ENCODE results near the gene SOX2.

DNA sequence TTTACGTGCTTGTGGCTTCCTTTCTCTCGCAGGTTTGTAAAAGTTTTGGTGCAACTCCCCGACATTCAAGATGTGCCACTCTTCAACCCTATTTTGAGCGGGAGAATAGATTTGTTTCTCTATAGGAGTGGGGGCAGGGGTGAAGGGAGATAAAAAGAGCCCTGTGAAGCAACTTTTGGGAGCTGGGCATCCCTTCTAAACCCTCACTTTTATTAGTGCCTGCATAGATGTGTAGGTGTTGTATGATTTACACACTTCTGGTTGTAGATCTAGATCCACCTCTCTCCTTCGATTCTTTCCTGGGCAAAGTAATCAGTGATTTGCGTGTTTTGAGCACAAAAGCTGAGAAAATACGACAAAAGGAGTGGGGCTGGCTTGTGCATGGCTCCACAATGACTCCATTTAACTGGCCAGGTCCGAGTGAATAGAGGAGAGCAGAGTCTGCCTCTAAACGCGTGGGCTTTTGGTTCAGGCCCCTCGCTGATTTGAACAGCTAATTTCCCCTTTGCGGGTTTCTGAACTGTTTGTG, 17.7 kb downstream of the SOX2 start:
- TF ChIP-seq, protein P1, sequence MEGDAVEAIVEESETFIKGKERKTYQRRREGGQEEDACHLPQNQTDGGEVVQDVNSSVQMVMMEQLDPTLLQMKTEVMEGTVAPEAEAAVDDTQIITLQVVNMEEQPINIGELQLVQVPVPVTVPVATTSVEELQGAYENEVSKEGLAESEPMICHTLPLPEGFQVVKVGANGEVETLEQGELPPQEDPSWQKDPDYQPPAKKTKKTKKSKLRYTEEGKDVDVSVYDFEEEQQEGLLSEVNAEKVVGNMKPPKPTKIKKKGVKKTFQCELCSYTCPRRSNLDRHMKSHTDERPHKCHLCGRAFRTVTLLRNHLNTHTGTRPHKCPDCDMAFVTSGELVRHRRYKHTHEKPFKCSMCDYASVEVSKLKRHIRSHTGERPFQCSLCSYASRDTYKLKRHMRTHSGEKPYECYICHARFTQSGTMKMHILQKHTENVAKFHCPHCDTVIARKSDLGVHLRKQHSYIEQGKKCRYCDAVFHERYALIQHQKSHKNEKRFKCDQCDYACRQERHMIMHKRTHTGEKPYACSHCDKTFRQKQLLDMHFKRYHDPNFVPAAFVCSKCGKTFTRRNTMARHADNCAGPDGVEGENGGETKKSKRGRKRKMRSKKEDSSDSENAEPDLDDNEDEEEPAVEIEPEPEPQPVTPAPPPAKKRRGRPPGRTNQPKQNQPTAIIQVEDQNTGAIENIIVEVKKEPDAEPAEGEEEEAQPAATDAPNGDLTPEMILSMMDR (IDR thresholded peaks at IDR 0.05 in 8 of 11, conservative IDR thresholded peaks at IDR 0.05 in 3 of 11): no peak
- TF ChIP-seq POLR2A (IDR thresholded peaks at IDR 0.05) (no peak), POLR2AphosphoS5 (IDR thresholded peaks at IDR 0.05) (no peak)
